ENCODE results near the gene ACOX3. TPM values are rescaled to one million over a fixed set of nuclear protein-coding genes. Genes with fewer than 3 reads are reported as not detected.

Gene ACOX3
- total RNA-seq, 2 experiments from 2014 or later = 24.2 to 27.8 TPM

DNA sequence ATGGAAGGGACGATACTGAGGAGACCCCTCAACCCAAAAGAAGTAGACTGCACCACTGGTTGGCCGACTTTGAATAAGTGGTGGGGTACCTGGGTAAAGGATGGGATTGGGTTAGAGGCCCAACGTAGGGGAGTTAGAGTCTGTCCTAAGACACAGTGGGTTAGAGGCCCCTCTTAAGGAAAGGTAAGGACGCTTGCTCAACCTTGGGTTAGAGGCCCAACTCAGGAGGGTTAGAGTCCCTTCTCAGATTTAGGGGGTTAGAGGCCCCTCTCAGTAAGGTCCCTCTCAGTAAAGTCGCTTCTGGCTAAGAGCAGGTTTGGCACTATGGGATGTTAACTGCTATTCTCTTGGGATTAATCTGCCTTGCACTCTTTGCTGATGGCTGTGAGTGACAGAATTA, 81.3 kb downstream of the ACOX3 start:
- peaks cover 2% of the 10 kb centered on the region for H3K36me3 Mint-ChIP-seq (ENCODE audit: low read depth)
- H3K27me3 Mint-ChIP-seq = no peaks in the 10 kb centered on the region
- H3K4me1 Mint-ChIP-seq (ENCODE audit: low read depth) = no peaks in the 10 kb centered on the region
- ChIA-PET CTCF (no interaction called here), POLR2A (no interaction called here)
- intact Hi-C loops (cut with micrococcal nuclease) = no loop called here
- TF ChIP-seq, protein P1, sequence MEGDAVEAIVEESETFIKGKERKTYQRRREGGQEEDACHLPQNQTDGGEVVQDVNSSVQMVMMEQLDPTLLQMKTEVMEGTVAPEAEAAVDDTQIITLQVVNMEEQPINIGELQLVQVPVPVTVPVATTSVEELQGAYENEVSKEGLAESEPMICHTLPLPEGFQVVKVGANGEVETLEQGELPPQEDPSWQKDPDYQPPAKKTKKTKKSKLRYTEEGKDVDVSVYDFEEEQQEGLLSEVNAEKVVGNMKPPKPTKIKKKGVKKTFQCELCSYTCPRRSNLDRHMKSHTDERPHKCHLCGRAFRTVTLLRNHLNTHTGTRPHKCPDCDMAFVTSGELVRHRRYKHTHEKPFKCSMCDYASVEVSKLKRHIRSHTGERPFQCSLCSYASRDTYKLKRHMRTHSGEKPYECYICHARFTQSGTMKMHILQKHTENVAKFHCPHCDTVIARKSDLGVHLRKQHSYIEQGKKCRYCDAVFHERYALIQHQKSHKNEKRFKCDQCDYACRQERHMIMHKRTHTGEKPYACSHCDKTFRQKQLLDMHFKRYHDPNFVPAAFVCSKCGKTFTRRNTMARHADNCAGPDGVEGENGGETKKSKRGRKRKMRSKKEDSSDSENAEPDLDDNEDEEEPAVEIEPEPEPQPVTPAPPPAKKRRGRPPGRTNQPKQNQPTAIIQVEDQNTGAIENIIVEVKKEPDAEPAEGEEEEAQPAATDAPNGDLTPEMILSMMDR (IDR thresholded peaks at IDR 0.05) = no peak
- no peak for DNase-seq
- ATAC-seq = no peak
- H3K27ac Mint-ChIP-seq = no peak overlapping the region
- H3K4me3 Mint-ChIP-seq = no peak overlapping the region
- peaks cover 6% of the 10 kb centered on the region for H3K9me3 Mint-ChIP-seq

DNA sequence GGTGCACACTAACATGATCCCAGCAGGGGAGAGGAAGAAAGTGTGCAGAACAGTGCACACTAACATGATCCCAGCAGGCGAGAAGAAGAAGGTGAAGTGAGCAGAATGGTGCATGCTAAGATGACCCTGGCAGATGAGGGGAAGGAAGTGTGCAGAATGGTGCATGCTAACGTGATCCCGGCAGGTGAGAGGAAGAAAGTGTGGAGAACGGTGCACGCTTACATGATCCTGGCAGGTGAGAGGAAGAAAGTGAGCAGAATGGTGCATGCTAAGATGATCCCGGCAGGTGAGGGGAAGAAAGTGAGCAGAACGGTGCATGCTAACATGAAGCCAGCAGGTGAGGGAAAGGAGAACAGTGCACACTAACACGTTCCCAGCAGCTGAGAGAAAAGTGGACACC, 83.7 kb downstream of the ACOX3 start:
- H3K27ac Mint-ChIP-seq = no peak overlapping the region
- H3K9me3 Mint-ChIP-seq = no peaks in the 10 kb centered on the region
- intact Hi-C loops (cut with micrococcal nuclease) = no loop called here
- ATAC-seq = no peak
- DNase-seq = no peak
- ChIA-PET POLR2A (no interaction called here), CTCF (no interaction called here)
- TF ChIP-seq, protein P1 (IDR thresholded peaks at IDR 0.05) = no peak
- H3K36me3 Mint-ChIP-seq (ENCODE audit: low read depth) = peaks cover 1% of the 10 kb centered on the region
- no peak overlapping the region for H3K4me3 Mint-ChIP-seq
- no peaks in the 10 kb centered on the region for H3K4me1 Mint-ChIP-seq (ENCODE audit: low read depth)
- no peaks in the 10 kb centered on the region for H3K27me3 Mint-ChIP-seq

DNA sequence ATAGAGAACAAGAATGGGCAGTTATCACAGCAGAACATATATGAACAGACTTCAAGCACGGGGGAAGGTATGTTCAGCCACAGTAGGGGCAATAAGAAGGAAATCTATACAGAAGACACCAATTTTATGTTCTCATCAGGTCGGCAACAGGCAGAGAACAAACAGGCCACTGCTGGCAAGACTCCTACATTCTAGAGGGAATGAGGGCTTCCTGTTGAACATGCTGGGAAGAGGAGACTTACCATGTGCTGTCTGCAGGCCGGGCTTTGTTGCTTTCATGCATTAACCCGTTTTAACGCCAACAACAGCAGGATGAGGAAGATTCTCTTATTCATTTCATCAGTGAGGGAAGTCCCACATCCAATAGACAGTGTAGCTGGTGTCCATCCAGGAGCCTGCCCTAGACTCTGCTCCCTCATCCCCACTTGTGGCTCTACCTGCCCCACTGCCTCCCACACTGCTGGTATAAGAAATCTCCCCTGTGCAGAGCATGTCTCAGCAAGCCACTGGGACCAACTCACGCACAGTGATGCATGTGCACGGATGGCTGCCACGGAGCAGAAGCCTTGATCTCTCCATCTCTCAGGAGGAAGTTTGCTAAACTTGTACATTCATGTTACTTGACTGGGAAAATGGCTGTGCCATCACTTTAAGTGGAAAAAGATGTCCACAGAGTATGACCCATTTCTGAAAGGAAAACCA, 84.5 kb downstream of the ACOX3 start:
- Mint-ChIP-seq H3K9me3 (no peaks in the 10 kb centered on the region), H3K4me3 (no peak overlapping the region), H3K27me3 (no peaks in the 10 kb centered on the region), H3K27ac (no peak overlapping the region), H3K4me1 (ENCODE audit: low read depth) (no peaks in the 10 kb centered on the region), H3K36me3 (ENCODE audit: low read depth) (no peaks in the 10 kb centered on the region)
- ATAC-seq = no peak
- ChIA-PET POLR2A (no interaction called here), CTCF (no interaction called here)
- DNase-seq = no peak
- intact Hi-C loops (cut with micrococcal nuclease) = no loop called here
- TF ChIP-seq, protein P1 (IDR thresholded peaks at IDR 0.05) = no peak

DNA sequence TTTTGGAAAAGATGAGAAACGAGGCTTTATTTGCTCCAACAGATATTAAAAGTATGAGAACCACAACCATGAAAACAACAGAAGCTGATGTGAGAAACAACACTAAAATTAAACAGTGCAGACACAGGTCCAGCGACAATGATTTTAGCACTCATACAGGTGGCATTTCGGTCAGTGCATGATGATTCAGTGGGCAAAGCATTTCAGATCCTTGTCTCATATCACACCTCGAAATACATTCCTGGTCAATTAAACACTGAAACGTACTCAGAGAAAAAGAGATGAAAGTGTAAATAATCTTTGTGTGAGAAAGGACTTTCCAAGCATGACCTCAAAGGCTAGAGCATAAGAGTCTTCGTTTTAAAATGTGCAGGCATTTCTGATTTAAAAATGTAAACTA, 85.2 kb downstream of the ACOX3 start:
- ChIA-PET POLR2A (no interaction called here), CTCF (no interaction called here)
- no peak overlapping the region for H3K4me3 Mint-ChIP-seq
- no peaks in the 10 kb centered on the region for H3K36me3 Mint-ChIP-seq (ENCODE audit: low read depth)
- no peaks in the 10 kb centered on the region for H3K27me3 Mint-ChIP-seq
- TF ChIP-seq, protein P1 (IDR thresholded peaks at IDR 0.05) = no peak
- intact Hi-C loops (cut with micrococcal nuclease) = no loop called here
- H3K27ac Mint-ChIP-seq = no peak overlapping the region
- no peaks in the 10 kb centered on the region for H3K4me1 Mint-ChIP-seq (ENCODE audit: low read depth)
- no peak for ATAC-seq
- no peak for DNase-seq
- H3K9me3 Mint-ChIP-seq = no peaks in the 10 kb centered on the region

DNA sequence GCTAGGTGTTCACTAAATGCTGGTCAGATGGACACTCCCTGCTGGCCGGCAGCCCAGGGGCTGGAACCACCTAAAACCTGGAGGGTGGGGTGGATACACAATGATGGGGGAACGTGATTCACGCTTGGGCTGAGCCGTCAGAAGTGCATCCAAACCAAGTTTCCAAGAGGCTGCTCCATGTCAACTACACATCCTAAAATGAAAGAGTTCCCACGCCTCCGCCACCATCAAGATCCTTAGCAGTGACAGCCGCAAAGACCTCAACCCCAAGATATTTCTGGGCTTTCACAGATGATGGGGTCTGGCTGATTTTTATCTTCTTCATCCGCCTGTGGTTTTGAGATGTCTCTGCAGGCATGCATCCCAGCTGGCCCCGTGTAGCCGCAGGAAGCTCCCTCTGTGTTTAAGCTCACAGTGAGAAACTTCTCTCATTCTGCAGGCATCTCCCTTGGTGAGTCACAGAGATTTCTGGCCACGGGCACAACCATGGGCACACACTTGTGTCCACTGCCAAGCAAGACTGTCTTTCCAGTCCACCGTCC, 86.5 kb downstream of the ACOX3 start:
- peaks cover 1% of the 10 kb centered on the region for H3K27me3 Mint-ChIP-seq
- ChIA-PET CTCF (no interaction called here), POLR2A (no interaction called here)
- TF ChIP-seq, protein P1 (IDR thresholded peaks at IDR 0.05) = no peak
- H3K9me3 Mint-ChIP-seq = no peaks in the 10 kb centered on the region
- H3K4me3 Mint-ChIP-seq = no peak overlapping the region
- DNase-seq (no peak), ATAC-seq (no peak)
- H3K4me1 Mint-ChIP-seq (ENCODE audit: low read depth) = no peaks in the 10 kb centered on the region
- intact Hi-C loops (cut with micrococcal nuclease) = no loop called here
- H3K36me3 Mint-ChIP-seq (ENCODE audit: low read depth) = no peaks in the 10 kb centered on the region
- no peak overlapping the region for H3K27ac Mint-ChIP-seq

All from activated CD8-positive, alpha-beta T cell treated with anti-CD3 and anti-CD28 coated beads for 36 hours (primary cell).